ENCODE data around the gene CTNNA2.

Gene CTNNA2

GRCh38 chr2:79649531-79649930 is 136.7 kb downstream of the CTNNA2 start:
- Histone ChIP-seq H3K9me3 (ENCODE audit: control insufficient read depth, low read length) (no peaks in the 10 kb centered on the region), H3K27me3 (replicated peaks; ENCODE audit: control insufficient read depth, insufficient read depth, low read length) (no peaks in the 10 kb centered on the region), H3K4me1 (ENCODE audit: control insufficient read depth, insufficient read depth, low read length) (no peaks in the 10 kb centered on the region), H3K36me3 (ENCODE audit: control insufficient read depth, insufficient read depth, low read length, severe bottlenecking) (no peaks in the 10 kb centered on the region), H3K4me3 (ENCODE audit: low read length) (no peak overlapping the region), H3K9ac (ENCODE audit: low read length) (no peak overlapping the region)
- DNase-seq (ENCODE audit: low read depth), result no peak

- DNase-seq (ENCODE audit: low read depth), result peak; percentile 2
- H3K36me3 ChIP-seq (ENCODE audit: control insufficient read depth, insufficient read depth, low read length, severe bottlenecking), result no peaks in the 10 kb centered on the region
Measured at GRCh38 chr2:79660557-79660956, 147.7 kb downstream of the CTNNA2 start.

GRCh38 chr2:79665091-79665490 is 152.2 kb downstream of the CTNNA2 start:
- DNase-seq (ENCODE audit: low read depth), result no peak
- no peaks in the 10 kb centered on the region for H3K9me3 ChIP-seq (ENCODE audit: control insufficient read depth, low read length)
- H3K4me1 ChIP-seq (ENCODE audit: control insufficient read depth, insufficient read depth, low read length), result no peaks in the 10 kb centered on the region

More at GRCh38 chr2:79660557-79660956, 147.7 kb downstream of the CTNNA2 start:
- Histone ChIP-seq H3K9ac (ENCODE audit: low read length) (no peak overlapping the region), H3K4me3 (ENCODE audit: low read length) (no peak overlapping the region), H3K27me3 (replicated peaks; ENCODE audit: control insufficient read depth, insufficient read depth, low read length) (no peaks in the 10 kb centered on the region), H3K9me3 (ENCODE audit: control insufficient read depth, low read length) (no peaks in the 10 kb centered on the region), H3K4me1 (ENCODE audit: control insufficient read depth, insufficient read depth, low read length) (no peaks in the 10 kb centered on the region)

GRCh38 chr2:79666430-79666829 is 153.6 kb downstream of the CTNNA2 start:
- no peak for DNase-seq (ENCODE audit: low read depth)
- Histone ChIP-seq H3K9me3 (ENCODE audit: control insufficient read depth, low read length) (no peaks in the 10 kb centered on the region), H3K27me3 (replicated peaks; ENCODE audit: control insufficient read depth, insufficient read depth, low read length) (no peaks in the 10 kb centered on the region), H3K4me1 (ENCODE audit: control insufficient read depth, insufficient read depth, low read length) (no peaks in the 10 kb centered on the region), H3K9ac (ENCODE audit: low read length) (no peak overlapping the region), H3K4me3 (ENCODE audit: low read length) (no peak overlapping the region), H3K36me3 (ENCODE audit: control insufficient read depth, insufficient read depth, low read length, severe bottlenecking) (no peaks in the 10 kb centered on the region)

More at GRCh38 chr2:79665091-79665490, 152.2 kb downstream of the CTNNA2 start:
- H3K36me3 ChIP-seq (ENCODE audit: control insufficient read depth, insufficient read depth, low read length, severe bottlenecking), result no peaks in the 10 kb centered on the region
- H3K9ac ChIP-seq (ENCODE audit: low read length), result no peak overlapping the region
- no peak overlapping the region for H3K4me3 ChIP-seq (ENCODE audit: low read length)
- H3K27me3 ChIP-seq (replicated peaks; ENCODE audit: control insufficient read depth, insufficient read depth, low read length), result no peaks in the 10 kb centered on the region

GRCh38 chr2:79669714-79670113 is 156.9 kb downstream of the CTNNA2 start:
- Histone ChIP-seq H3K9me3 (ENCODE audit: control insufficient read depth, low read length) (no peaks in the 10 kb centered on the region), H3K27me3 (replicated peaks; ENCODE audit: control insufficient read depth, insufficient read depth, low read length) (no peaks in the 10 kb centered on the region), H3K36me3 (ENCODE audit: control insufficient read depth, insufficient read depth, low read length, severe bottlenecking) (no peaks in the 10 kb centered on the region), H3K4me1 (ENCODE audit: control insufficient read depth, insufficient read depth, low read length) (no peaks in the 10 kb centered on the region), H3K4me3 (ENCODE audit: low read length) (no peak overlapping the region), H3K9ac (ENCODE audit: low read length) (no peak overlapping the region)
- no peak for DNase-seq (ENCODE audit: low read depth)

- H3K9me3 ChIP-seq (ENCODE audit: control insufficient read depth, low read length), result no peaks in the 10 kb centered on the region
- H3K4me3 ChIP-seq (ENCODE audit: low read length), result no peak overlapping the region
- no peaks in the 10 kb centered on the region for H3K4me1 ChIP-seq (ENCODE audit: control insufficient read depth, insufficient read depth, low read length)
- H3K36me3 ChIP-seq (ENCODE audit: control insufficient read depth, insufficient read depth, low read length, severe bottlenecking), result no peaks in the 10 kb centered on the region
- H3K9ac ChIP-seq (ENCODE audit: low read length), result no peak overlapping the region
- H3K27me3 ChIP-seq (replicated peaks; ENCODE audit: control insufficient read depth, insufficient read depth, low read length), result no peaks in the 10 kb centered on the region
- DNase-seq (ENCODE audit: low read depth), result no peak
Measured at GRCh38 chr2:79670198-79670597, 157.3 kb downstream of the CTNNA2 start.

GRCh38 chr2:79686884-79687283 is 174.0 kb downstream of the CTNNA2 start:
- Histone ChIP-seq H3K9me3 (ENCODE audit: control insufficient read depth, low read length) (peaks cover 4% of the 10 kb centered on the region), H3K4me1 (ENCODE audit: control insufficient read depth, insufficient read depth, low read length) (no peaks in the 10 kb centered on the region), H3K9ac (ENCODE audit: low read length) (no peak overlapping the region), H3K36me3 (ENCODE audit: control insufficient read depth, insufficient read depth, low read length, severe bottlenecking) (no peaks in the 10 kb centered on the region), H3K27me3 (replicated peaks; ENCODE audit: control insufficient read depth, insufficient read depth, low read length) (no peaks in the 10 kb centered on the region), H3K4me3 (ENCODE audit: low read length) (no peak overlapping the region)
- DNase-seq (ENCODE audit: low read depth), result no peak

- no peaks in the 10 kb centered on the region for H3K9me3 ChIP-seq (ENCODE audit: control insufficient read depth, low read length)
- no peaks in the 10 kb centered on the region for H3K36me3 ChIP-seq (ENCODE audit: control insufficient read depth, insufficient read depth, low read length, severe bottlenecking)
- H3K27me3 ChIP-seq (replicated peaks; ENCODE audit: control insufficient read depth, insufficient read depth, low read length), result no peaks in the 10 kb centered on the region
Measured at GRCh38 chr2:79695248-79695647, 182.4 kb downstream of the CTNNA2 start.

GRCh38 chr2:79697200-79697599 is 184.3 kb downstream of the CTNNA2 start:
- DNase-seq (ENCODE audit: low read depth), result no peak
- Histone ChIP-seq H3K27me3 (replicated peaks; ENCODE audit: control insufficient read depth, insufficient read depth, low read length) (no peaks in the 10 kb centered on the region), H3K4me1 (ENCODE audit: control insufficient read depth, insufficient read depth, low read length) (no peaks in the 10 kb centered on the region), H3K36me3 (ENCODE audit: control insufficient read depth, insufficient read depth, low read length, severe bottlenecking) (no peaks in the 10 kb centered on the region), H3K9ac (ENCODE audit: low read length) (no peak overlapping the region), H3K4me3 (ENCODE audit: low read length) (no peak overlapping the region), H3K9me3 (ENCODE audit: control insufficient read depth, low read length) (no peaks in the 10 kb centered on the region)

More at GRCh38 chr2:79695248-79695647, 182.4 kb downstream of the CTNNA2 start:
- Histone ChIP-seq H3K4me1 (ENCODE audit: control insufficient read depth, insufficient read depth, low read length) (no peaks in the 10 kb centered on the region), H3K4me3 (ENCODE audit: low read length) (no peak overlapping the region), H3K9ac (ENCODE audit: low read length) (no peak overlapping the region)
- DNase-seq (ENCODE audit: low read depth), result no peak

- H3K36me3 ChIP-seq (ENCODE audit: control insufficient read depth, insufficient read depth, low read length, severe bottlenecking), result no peaks in the 10 kb centered on the region
Measured at GRCh38 chr2:79700651-79701050, 187.8 kb downstream of the CTNNA2 start.

GRCh38 chr2:79702905-79703304 is 190.1 kb downstream of the CTNNA2 start:
- no peak for DNase-seq (ENCODE audit: low read depth)
- Histone ChIP-seq H3K9ac (ENCODE audit: low read length) (no peak overlapping the region), H3K9me3 (ENCODE audit: control insufficient read depth, low read length) (no peaks in the 10 kb centered on the region), H3K4me3 (ENCODE audit: low read length) (no peak overlapping the region), H3K4me1 (ENCODE audit: control insufficient read depth, insufficient read depth, low read length) (peaks cover 3% of the 10 kb centered on the region), H3K36me3 (ENCODE audit: control insufficient read depth, insufficient read depth, low read length, severe bottlenecking) (no peaks in the 10 kb centered on the region), H3K27me3 (replicated peaks; ENCODE audit: control insufficient read depth, insufficient read depth, low read length) (no peaks in the 10 kb centered on the region)

More at GRCh38 chr2:79700651-79701050, 187.8 kb downstream of the CTNNA2 start:
- no peaks in the 10 kb centered on the region for H3K9me3 ChIP-seq (ENCODE audit: control insufficient read depth, low read length)
- DNase-seq (ENCODE audit: low read depth), result no peak
- no peak overlapping the region for H3K4me3 ChIP-seq (ENCODE audit: low read length)
- H3K4me1 ChIP-seq (ENCODE audit: control insufficient read depth, insufficient read depth, low read length), result peaks cover 3% of the 10 kb centered on the region
- no peaks in the 10 kb centered on the region for H3K27me3 ChIP-seq (replicated peaks; ENCODE audit: control insufficient read depth, insufficient read depth, low read length)
- H3K9ac ChIP-seq (ENCODE audit: low read length), result no peak overlapping the region

- H3K4me1 ChIP-seq (ENCODE audit: control insufficient read depth, insufficient read depth, low read length), result no peaks in the 10 kb centered on the region
Measured at GRCh38 chr2:79711098-79711497, 198.2 kb downstream of the CTNNA2 start.

More at GRCh38 chr2:79711098-79711497, 198.2 kb downstream of the CTNNA2 start:
- no peaks in the 10 kb centered on the region for H3K36me3 ChIP-seq (ENCODE audit: control insufficient read depth, insufficient read depth, low read length, severe bottlenecking)
- H3K9ac ChIP-seq (ENCODE audit: low read length), result no peak overlapping the region
- H3K9me3 ChIP-seq (ENCODE audit: control insufficient read depth, low read length), result no peaks in the 10 kb centered on the region
- H3K4me3 ChIP-seq (ENCODE audit: low read length), result no peak overlapping the region
- no peak for DNase-seq (ENCODE audit: low read depth)
- H3K27me3 ChIP-seq (replicated peaks; ENCODE audit: control insufficient read depth, insufficient read depth, low read length), result peaks cover 3% of the 10 kb centered on the region

Measured in adipocyte (in vitro differentiated cells).